Panc1 (cell line): ENCODE data around the gene METTL15. TPM values are rescaled to one million over a fixed set of nuclear protein-coding genes. Genes with fewer than 3 reads are reported as not detected.

Source experiments
- ATAC-seq: fragments of 200-7000 bp; cut with Tn5 transposase; 2 replicates; pipeline ENCODE4 v1.9.1; 2020; ENCODE audit warnings: mild to moderate bottlenecking, moderate library complexity
- BruUV-seq: library from RNA; stranded (reverse); fragments of 400-500 nt; replicated peaks from 2 replicates; lab custom pipeline; 2021; lab: Mats Ljungman, UMichigan
- CTCF ChIA-PET: fragments of 300-600 bp; sonication (Branson Sonifier 250); formaldehyde crosslinking; loops from one replicate; lab custom pipeline; 2022; ENCODE audit warnings: antibody characterized with exemption; lab: Charles Lee
- POLR2A ChIA-PET: fragments of 300-600 bp; sonication (Branson Sonifier 250); formaldehyde crosslinking; loops from one replicate; lab custom pipeline; 2022; ENCODE audit warnings: antibody characterized with exemption; lab: Charles Lee
- DNase-seq: peaks from one replicate; pipeline ENCODE4 v3.0.0-alpha.2; 2010; ENCODE audit warnings: low read depth, low spot score
- H3K27ac ChIP-seq: 2 replicates; pipeline ENCODE4 v1.5.1; 2011; ENCODE audit warnings: mild to moderate bottlenecking, low read length, inconsistent platforms
- H3K27me3 ChIP-seq: fragments of 200-500 bp; sonication (Bioruptor generic); 2 replicates; pipeline ENCODE4 v1.6.0; 2014; ENCODE audit warnings: low read length, inconsistent platforms; ENCODE audit not compliant: control insufficient read depth, insufficient read depth
- H3K36me3 ChIP-seq: fragments of 200-500 bp; sonication (Bioruptor generic); 2 replicates; pipeline ENCODE4 v1.5.1; 2014; ENCODE audit warnings: inconsistent platforms, mild to moderate bottlenecking, low read length, moderate library complexity; ENCODE audit not compliant: control insufficient read depth, insufficient read depth
- H3K4me1 ChIP-seq: 2 replicates; pipeline ENCODE4 v1.5.1; 2011; ENCODE audit warnings: inconsistent platforms, mild to moderate bottlenecking, low read length, moderate library complexity; ENCODE audit not compliant: control insufficient read depth, insufficient read depth
- H3K4me3 ChIP-seq, 2 experiments: 2 replicates each; pipeline ENCODE4 v1.5.1; 2011 to 2012; ENCODE audit warnings: low read depth in 2 of 2, low read length in 2 of 2, mild to moderate bottlenecking in 2 of 2, inconsistent platforms in 1 of 2, moderate library complexity in 1 of 2
- H3K9me3 ChIP-seq: fragments of 200-500 bp; sonication (Bioruptor generic); 2 replicates; pipeline ENCODE4 v1.5.1; 2014; ENCODE audit warnings: low read depth, mild to moderate bottlenecking, inconsistent platforms, low read length, moderate library complexity; ENCODE audit not compliant: control insufficient read depth, insufficient read depth
- CTCF ChIP-seq: fragments of 450-650 bp; IDR thresholded peaks from 2 replicates; pipeline ENCODE4 v1.5.1; 2017; ENCODE audit warnings: mild to moderate bottlenecking
- POLR2AphosphoS5 ChIP-seq: IDR thresholded peaks from 2 replicates; pipeline ENCODE4 v1.6.1; 2012; ENCODE audit warnings: mild to moderate bottlenecking, low read depth, low read length, moderate library complexity
- SIN3A ChIP-seq: IDR thresholded peaks from 2 replicates; pipeline ENCODE4 v1.6.1; 2012; ENCODE audit warnings: low read depth, mild to moderate bottlenecking, low read length, moderate library complexity, borderline replicate concordance; ENCODE audit not compliant: insufficient read depth
- TCF7L2 ChIP-seq: IDR thresholded peaks from 2 replicates; pipeline ENCODE4 v1.6.1; 2011; ENCODE audit warnings: mild to moderate bottlenecking, low read depth, low read length, inconsistent platforms
- in situ Hi-C: cut with HindIII; loops from 2 replicates; pipeline ENCODE4 v1.10.0; 2016; ENCODE audit warnings: low sequenced_read_pairs, low pct_unique_long_range_greater_than_20kb
- intact Hi-C: fragments of 100-400 bp; cut with micrococcal nuclease; formaldehyde crosslinking; loops from one replicate; pipeline ENCODE4 v1.10.0; 2022; ENCODE audit not compliant: unreplicated experiment
- total RNA-seq: library from RNA; stranded (reverse); gene quantifications from one replicate; pipeline ENCODE4 v1.2.1, GENCODE V29; 2021; ENCODE audit not compliant: unreplicated experiment
- TF ChIP-seq, protein P1 (sequence below), 2 experiments: IDR thresholded peaks; 2 replicates each; pipeline ENCODE4 v1.6.1; 2011 to 2012; ENCODE audit warnings: low read depth in 2 of 2, control low read depth in 1 of 2, low read length in 1 of 2, mild to moderate bottlenecking in 1 of 2, moderate library complexity in 1 of 2; ENCODE audit not compliant: insufficient read depth in 1 of 2

METTL15 gene
- total RNA-seq, 1 experiment from 2014 or later: 11.4 TPM

DNA sequence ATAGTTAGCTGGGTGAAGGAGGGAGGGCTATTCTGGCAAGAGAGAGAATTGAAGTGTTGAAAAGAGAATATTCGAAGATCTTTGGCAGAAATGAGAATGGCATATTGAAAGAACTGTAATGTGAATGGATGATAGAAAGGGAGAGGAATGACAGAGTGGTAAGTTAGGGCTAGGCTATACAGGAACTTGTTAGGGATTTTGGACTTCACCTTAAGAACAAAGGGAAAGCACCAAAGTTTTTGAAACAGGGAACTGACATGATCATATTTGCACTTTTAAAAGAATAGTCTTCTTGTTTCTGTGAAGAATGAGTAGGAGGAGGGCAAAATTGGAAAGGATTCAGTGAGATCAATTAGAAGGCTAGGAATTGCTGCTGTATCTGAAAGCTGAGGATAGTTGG, 119.3 kb downstream of the METTL15 start:
- CTCF ChIA-PET: no interaction called here
- TF ChIP-seq TCF7L2: no peak
- TF ChIP-seq, protein P1, sequence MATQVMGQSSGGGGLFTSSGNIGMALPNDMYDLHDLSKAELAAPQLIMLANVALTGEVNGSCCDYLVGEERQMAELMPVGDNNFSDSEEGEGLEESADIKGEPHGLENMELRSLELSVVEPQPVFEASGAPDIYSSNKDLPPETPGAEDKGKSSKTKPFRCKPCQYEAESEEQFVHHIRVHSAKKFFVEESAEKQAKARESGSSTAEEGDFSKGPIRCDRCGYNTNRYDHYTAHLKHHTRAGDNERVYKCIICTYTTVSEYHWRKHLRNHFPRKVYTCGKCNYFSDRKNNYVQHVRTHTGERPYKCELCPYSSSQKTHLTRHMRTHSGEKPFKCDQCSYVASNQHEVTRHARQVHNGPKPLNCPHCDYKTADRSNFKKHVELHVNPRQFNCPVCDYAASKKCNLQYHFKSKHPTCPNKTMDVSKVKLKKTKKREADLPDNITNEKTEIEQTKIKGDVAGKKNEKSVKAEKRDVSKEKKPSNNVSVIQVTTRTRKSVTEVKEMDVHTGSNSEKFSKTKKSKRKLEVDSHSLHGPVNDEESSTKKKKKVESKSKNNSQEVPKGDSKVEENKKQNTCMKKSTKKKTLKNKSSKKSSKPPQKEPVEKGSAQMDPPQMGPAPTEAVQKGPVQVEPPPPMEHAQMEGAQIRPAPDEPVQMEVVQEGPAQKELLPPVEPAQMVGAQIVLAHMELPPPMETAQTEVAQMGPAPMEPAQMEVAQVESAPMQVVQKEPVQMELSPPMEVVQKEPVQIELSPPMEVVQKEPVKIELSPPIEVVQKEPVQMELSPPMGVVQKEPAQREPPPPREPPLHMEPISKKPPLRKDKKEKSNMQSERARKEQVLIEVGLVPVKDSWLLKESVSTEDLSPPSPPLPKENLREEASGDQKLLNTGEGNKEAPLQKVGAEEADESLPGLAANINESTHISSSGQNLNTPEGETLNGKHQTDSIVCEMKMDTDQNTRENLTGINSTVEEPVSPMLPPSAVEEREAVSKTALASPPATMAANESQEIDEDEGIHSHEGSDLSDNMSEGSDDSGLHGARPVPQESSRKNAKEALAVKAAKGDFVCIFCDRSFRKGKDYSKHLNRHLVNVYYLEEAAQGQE (IDR thresholded peaks at IDR 0.05; ENCODE audit: insufficient read depth in 1 of 2, low read depth in 2 of 2, low read length in 1 of 2): no peak
- no peak for TF ChIP-seq SIN3A
- no peak for TF ChIP-seq CTCF
- TF ChIP-seq POLR2AphosphoS5: no peak
- Histone ChIP-seq H3K9me3 (no peaks in the 10 kb centered on the region), H3K4me3 (no peak overlapping the region), H3K27ac (no peak overlapping the region), H3K27me3 (no peaks in the 10 kb centered on the region), H3K36me3 (no peaks in the 10 kb centered on the region; the same call in 1 of the 2 replicates), H3K4me1 (no peaks in the 10 kb centered on the region)
- in situ Hi-C loops: no loop called here
- ATAC-seq: no peak
- DNase-seq: no peak
- intact Hi-C loops: no loop called here
- POLR2A ChIA-PET: no interaction called here
- BruUV-seq: no TSS peak

GRCh38 chr11:28228196-28228895, 120.2 kb downstream of the METTL15 start:
- intact Hi-C loops (no loop called here), in situ Hi-C loops (no loop called here)
- TF ChIP-seq CTCF (no peak), TCF7L2 (no peak), SIN3A (no peak), POLR2AphosphoS5 (no peak)
- TF ChIP-seq, protein P1 (IDR thresholded peaks at IDR 0.05; ENCODE audit: insufficient read depth in 1 of 2, low read depth in 2 of 2, low read length in 1 of 2): no peak
- ATAC-seq (no peak), DNase-seq (no peak)
- ChIA-PET POLR2A (no interaction called here), CTCF (no interaction called here)
- no TSS peak for BruUV-seq
- Histone ChIP-seq H3K4me3 (no peak overlapping the region), H3K9me3 (no peaks in the 10 kb centered on the region), H3K4me1 (no peaks in the 10 kb centered on the region), H3K36me3 (no peaks in the 10 kb centered on the region; the same call in 1 of the 2 replicates), H3K27ac (no peak overlapping the region), H3K27me3 (no peaks in the 10 kb centered on the region)
